H1 (cell line): ENCODE data around the gene GRIA1. TPM values are rescaled to one million over a fixed set of nuclear protein-coding genes. Genes with fewer than 3 reads are reported as not detected.

Experiments used
- CTCF ChIA-PET: fragments of 300-600 bp; sonication (Branson Sonifier 250); formaldehyde crosslinking; loops from one replicate; lab custom pipeline; 2021; ENCODE audit not compliant: partially characterized antibody; lab: Charles Lee
- POLR2A ChIA-PET: fragments of 300-600 bp; sonication (Branson Sonifier 250); formaldehyde crosslinking; loops from one replicate; lab custom pipeline; 2021; ENCODE audit warnings: inconsistent platforms; ENCODE audit not compliant: partially characterized antibody; lab: Charles Lee
- DNase-seq, 2 experiments: peaks; one replicate each; pipeline versions ENCODE4 v3.0.0 to v3.0.0-alpha.2; 2010 to 2022; ENCODE audit warnings: low spot score in 2 of 2, low read depth in 1 of 2, mixed read lengths in 1 of 2
- FAIRE-seq: peaks from 2 replicates; lab custom pipeline; 2011; peaks lifted over from hg19 to GRCh38; lab: Jason Lieb, UNC
- H2AFZ ChIP-seq: 2 replicates; pipeline ENCODE4 v1.8.1; 2012; ENCODE audit warnings: low read length, inconsistent platforms
- H2AK5ac ChIP-seq: 2 replicates; pipeline ENCODE4 v1.6.1; 2013; ENCODE audit warnings: low read depth, low read length
- H2BK120ac ChIP-seq: replicated peaks from 2 replicates; pipeline ENCODE3; 2013; ENCODE audit warnings: low read depth, low read length, inconsistent platforms
- H2BK12ac ChIP-seq: 2 replicates; pipeline ENCODE4 v1.6.1; 2013; ENCODE audit warnings: low read depth, low read length
- H2BK15ac ChIP-seq: 2 replicates; pipeline ENCODE4 v1.6.1; 2013; ENCODE audit warnings: low read length
- H2BK20ac ChIP-seq: 2 replicates; pipeline ENCODE4 v1.6.1; 2013; ENCODE audit warnings: low read length
- H2BK5ac ChIP-seq: 2 replicates; pipeline ENCODE4 v1.6.1; 2013; ENCODE audit warnings: low read depth, low read length
- H3K14ac ChIP-seq: 2 replicates; pipeline ENCODE4 v1.6.1; 2013; ENCODE audit warnings: inconsistent platforms; ENCODE audit not compliant: insufficient read length
- H3K18ac ChIP-seq: 2 replicates; pipeline ENCODE4 v1.6.1; 2013; ENCODE audit warnings: low read length; ENCODE audit errors: extremely low read depth
- H3K23ac ChIP-seq: 2 replicates; pipeline ENCODE4 v1.6.1; 2013; ENCODE audit warnings: inconsistent platforms; ENCODE audit not compliant: insufficient read length
- H3K23me2 ChIP-seq: 2 replicates; pipeline ENCODE4 v1.6.1; 2013; ENCODE audit warnings: low read depth, low read length
- H3K27ac ChIP-seq: 2 replicates; pipeline ENCODE4 v1.6.1; 2011; ENCODE audit warnings: low read depth, low read length, inconsistent platforms
- H3K27me3 ChIP-seq, 4 experiments: replicated peaks in 1 of 4; 1 replicate in 1 of 4; 2 replicates in 3 of 4; pipeline versions ENCODE4 v1.6.1 to v1.8.1; 2011 to 2013; ENCODE audit warnings: low read length in 3 of 4, mild to moderate bottlenecking in 3 of 4, inconsistent platforms in 2 of 4, mixed read lengths in 2 of 4, moderate library complexity in 1 of 4; ENCODE audit not compliant: control insufficient read depth in 3 of 4, insufficient read depth in 3 of 4; ENCODE audit errors: extremely low read depth in 1 of 4
- H3K36me3 ChIP-seq, 4 experiments: 2 replicates each; pipeline versions ENCODE4 v1.6.1 to v1.8.1; 2011 to 2013; ENCODE audit warnings: mild to moderate bottlenecking in 4 of 4, low read length in 3 of 4, moderate library complexity in 2 of 4, control low read depth in 1 of 4, inconsistent platforms in 1 of 4; ENCODE audit not compliant: insufficient read depth in 4 of 4, control insufficient read depth in 2 of 4
- H3K4ac ChIP-seq: replicated peaks from 2 replicates; pipeline ENCODE3; 2013; ENCODE audit warnings: low read length, low read depth, mixed read lengths, inconsistent platforms; ENCODE audit not compliant: insufficient read length
- H3K4me1 ChIP-seq, 4 experiments: replicated peaks in 1 of 4; 1 replicate in 1 of 4; 2 replicates in 3 of 4; pipeline versions ENCODE4 v1.6.1 to v1.8.1; 2011 to 2013; ENCODE audit warnings: low read length in 3 of 4, inconsistent platforms in 2 of 4, mixed read lengths in 1 of 4; ENCODE audit not compliant: insufficient read depth in 4 of 4, control insufficient read depth in 3 of 4
- H3K4me2 ChIP-seq, 2 experiments: 2 replicates each; pipeline versions ENCODE4 v1.6.1 to v1.8.1; 2011 to 2013; ENCODE audit warnings: low read depth in 2 of 2, low read length in 2 of 2, control low read depth in 1 of 2, inconsistent platforms in 1 of 2, mild to moderate bottlenecking in 1 of 2; ENCODE audit not compliant: insufficient read depth in 1 of 2
- H3K4me3 ChIP-seq, 4 experiments: fragments of 200-600, 300-600 bp in 1 of 4; sonication (generic), shearing (Covaris generic), sonication (Bioruptor Twin) in 1 of 4; 2 replicates each; pipeline versions ENCODE4 v1.5.1 to v1.8.1; 2011 to 2016; ENCODE audit warnings: low read length in 4 of 4, low read depth in 3 of 4, control low read depth in 2 of 4, inconsistent platforms in 2 of 4, mild to moderate bottlenecking in 2 of 4, mixed read lengths in 1 of 4, moderate library complexity in 1 of 4; ENCODE audit not compliant: insufficient read depth in 2 of 4; ENCODE audit errors: extremely low read depth in 1 of 4
- H3K56ac ChIP-seq: replicated peaks from 2 replicates; pipeline ENCODE3; 2013; ENCODE audit warnings: low read depth, mild to moderate bottlenecking, mixed read lengths, low read length, inconsistent platforms; ENCODE audit not compliant: insufficient read length
- H3K79me1 ChIP-seq: 2 replicates; pipeline ENCODE4 v1.6.1; 2013; ENCODE audit warnings: low read depth, low read length, control low read depth
- H3K79me2 ChIP-seq, 2 experiments: 2 replicates each; pipeline versions ENCODE4 v1.6.1 to v1.8.1; 2012 to 2013; ENCODE audit warnings: low read length in 2 of 2, mild to moderate bottlenecking in 2 of 2, inconsistent platforms in 1 of 2; ENCODE audit not compliant: insufficient read depth in 2 of 2, control insufficient read depth in 1 of 2
- H3K9ac ChIP-seq, 4 experiments: replicated peaks in 1 of 4; 1 replicate in 1 of 4; 2 replicates in 3 of 4; pipeline versions ENCODE4 v1.6.1 to v1.8.1; 2011 to 2013; ENCODE audit warnings: low read depth in 3 of 4, low read length in 3 of 4, control low read depth in 2 of 4, mild to moderate bottlenecking in 2 of 4, moderate library complexity in 2 of 4, inconsistent platforms in 1 of 4; ENCODE audit errors: extremely low read depth in 1 of 4
- H3K9me3 ChIP-seq, 2 experiments: 2 replicates each; pipeline versions ENCODE4 v1.6.1 to v1.8.1; 2012 to 2013; ENCODE audit warnings: mild to moderate bottlenecking in 2 of 2, moderate library complexity in 2 of 2, control low read depth in 1 of 2, inconsistent platforms in 1 of 2, low read depth in 1 of 2, low read length in 1 of 2, mixed read lengths in 1 of 2; ENCODE audit not compliant: insufficient read depth in 2 of 2
- H4K20me1 ChIP-seq, 2 experiments: replicated peaks in 1 of 2; 2 replicates each; pipeline versions ENCODE3 to v1.8.1; 2011 to 2013; ENCODE audit warnings: inconsistent platforms in 2 of 2, low read length in 2 of 2, mild to moderate bottlenecking in 1 of 2; ENCODE audit not compliant: insufficient read depth in 2 of 2, control insufficient read depth in 1 of 2
- H4K5ac ChIP-seq: 2 replicates; pipeline ENCODE4 v1.6.1; 2013; ENCODE audit warnings: low read length, low read depth, mixed read lengths, inconsistent platforms; ENCODE audit not compliant: insufficient read length
- H4K8ac ChIP-seq: 2 replicates; pipeline ENCODE4 v1.8.0; 2013; ENCODE audit warnings: mild to moderate bottlenecking, moderate library complexity, low read length, inconsistent platforms; ENCODE audit not compliant: insufficient read depth; ENCODE audit errors: extremely low read depth
- H4K91ac ChIP-seq: replicated peaks from 2 replicates; pipeline ENCODE3; 2013; ENCODE audit warnings: low read length, mixed read lengths, inconsistent platforms; ENCODE audit not compliant: insufficient read length
- BCL11A ChIP-seq, 2 experiments: IDR thresholded peaks; one replicate each; pipeline ENCODE4 v1.6.1; 2011; ENCODE audit warnings: low read depth in 2 of 2, low read length in 2 of 2, mild to moderate bottlenecking in 2 of 2
- EZH2 ChIP-seq: fragments of 200-600 bp; sonication (generic); IDR thresholded peaks from 2 replicates; pipeline ENCODE4 v1.7.1; 2012; ENCODE audit warnings: low read depth, mild to moderate bottlenecking, moderate library complexity, low read length, inconsistent platforms; ENCODE audit not compliant: severe bottlenecking
- HDAC2 ChIP-seq, 2 experiments: fragments of 300-600 bp in 1 of 2; sonication (generic) in 1 of 2; IDR thresholded peaks; 2 replicates each; pipeline ENCODE4 v1.6.1; 2011 to 2012; ENCODE audit warnings: low read depth in 2 of 2, low read length in 2 of 2, mild to moderate bottlenecking in 2 of 2, moderate library complexity in 2 of 2, borderline replicate concordance in 1 of 2, inconsistent platforms in 1 of 2
- POLR2A ChIP-seq, 2 experiments: IDR thresholded peaks; 1 replicate in 1 of 2; 2 replicates in 1 of 2; pipeline ENCODE4 v1.6.1; 2011; ENCODE audit warnings: low read depth in 2 of 2, low read length in 2 of 2, mild to moderate bottlenecking in 2 of 2; ENCODE audit errors: control extremely low read depth in 1 of 2
- POU5F1 ChIP-seq: IDR thresholded peaks from 2 replicates; pipeline ENCODE4 v1.6.1; 2011; ENCODE audit warnings: low read depth, mild to moderate bottlenecking, low read length, moderate library complexity
- RFX5 ChIP-seq: IDR thresholded peaks from 2 replicates; pipeline ENCODE4 v1.6.1; 2011; ENCODE audit warnings: low read depth, low read length, improper control_type of control experiment, borderline replicate concordance
- TEAD4 ChIP-seq: IDR thresholded peaks from 2 replicates; pipeline ENCODE4 v1.6.1; 2012; ENCODE audit warnings: low read depth, low read length, inconsistent platforms, mixed read lengths
- WGBS, 2 experiments: shearing (Covaris generic) in 1 of 2; methylation state at CpG; one replicate each; pipeline versions ENCODE4 v1.1.6 to v1.1.7; 2013 to 2015; ENCODE audit warnings: low lambda C conversion rate in 2 of 2, mixed read lengths in 2 of 2, inconsistent platforms in 1 of 2, low coverage in 1 of 2, missing lambda C conversion rate in 1 of 2; ENCODE audit not compliant: insufficient replicate concordance in 2 of 2, insufficient coverage in 1 of 2, insufficient read length in 1 of 2; ENCODE audit errors: extremely low coverage in 1 of 2, missing lambda C conversion rate in 1 of 2; 5-methylcytosine and 5-hydroxymethylcytosine counted together
- polyA plus RNA-seq, 7 experiments: library from polyadenylated mRNA; depleted of rRNA in 3 of 7; stranded (reverse) in 5 of 7; unstranded in 2 of 7; fragments of >200 nt in 5 of 7; fragments of 200-250 nt in 2 of 7; gene quantifications; 1 replicate in 5 of 7; 2 replicates in 1 of 7; 4 replicates in 1 of 7; pipeline versions ENCODE4 v1.2.1 to v1.2.3, GENCODE V29; 2011 to 2013; ENCODE audit warnings: missing spikeins in 2 of 7, mixed read lengths in 2 of 7
- total RNA-seq: library from RNA; stranded (reverse); fragmentation: NEBNext Ultra II Directional; extraction: Animal tissue kit (Norgen Biotek cat#: 25700); gene quantifications from 2 replicates; pipeline ENCODE4 v1.2.1, GENCODE V29; 2021
- TF ChIP-seq, protein P1 (sequence below): IDR thresholded peaks from 2 replicates; pipeline ENCODE4 v1.6.1; 2012; ENCODE audit warnings: low read length, inconsistent platforms

The GRIA1 gene
- total and polyA plus RNA-seq, 2 of the 8 experiments (the other 6 are each of a cell fraction or from before 2014, with no cell fraction given) = 0.97 to 2.5 TPM

DNA sequence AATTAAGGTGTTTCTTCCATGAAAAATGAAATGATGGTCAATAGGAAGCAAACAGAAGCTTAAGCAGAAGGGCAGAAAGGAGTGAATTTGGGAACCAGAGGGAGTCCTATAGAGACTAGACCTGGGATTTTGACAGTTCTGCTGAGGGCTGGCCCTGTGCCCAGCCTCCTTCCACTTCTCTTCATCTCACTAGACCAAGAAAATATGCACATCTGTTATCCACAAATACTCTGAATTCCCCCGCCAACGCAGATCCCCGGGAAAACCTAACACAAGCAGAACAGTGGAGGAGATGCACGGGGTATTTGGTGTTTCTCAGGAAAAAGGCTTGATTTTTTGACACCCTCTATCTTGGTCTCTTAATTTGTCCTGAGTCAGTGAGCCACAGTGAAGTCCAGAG, 22.7 kb downstream of the GRIA1 start:
- DNase-seq = no peak
- Histone ChIP-seq H4K8ac (no peak overlapping the region), H3K27ac (no peak overlapping the region), H3K4me2 (no peak overlapping the region), H3K23me2 (no peaks in the 10 kb centered on the region), H3K79me1 (no peaks in the 10 kb centered on the region), H3K14ac (no peak overlapping the region), H2AFZ (no peak overlapping the region), H4K20me1 (no peaks in the 10 kb centered on the region), H2AK5ac (no peak overlapping the region), H3K4me1 (peaks cover 7 to 15% (median 8%) of the 10 kb centered on the region in 4 experiments; a peak in 6 of 7 replicates), H4K5ac (no peak overlapping the region), H2BK20ac (no peak overlapping the region), H3K79me2 (no peaks in the 10 kb centered on the region), H3K9ac (no peak overlapping the region), H2BK12ac (no peak overlapping the region), H3K4me3 (no peak overlapping the region), H3K23ac (no peak overlapping the region), H3K36me3 (no peaks in the 10 kb centered on the region), H2BK5ac (no peak overlapping the region), H3K9me3 (peaks cover 0 to 7% of the 10 kb centered on the region in 2 experiments; a peak in 2 of 4 replicates), H2BK120ac (no peak overlapping the region), H3K27me3 (no peaks in the 10 kb centered on the region), H3K56ac (no peak overlapping the region), H4K91ac (no peak overlapping the region), H3K18ac (no peak overlapping the region), H3K4ac (no peak overlapping the region), H2BK15ac (no peak overlapping the region)
- FAIRE-seq = no peak
- TF ChIP-seq BCL11A (IDR thresholded peaks at IDR 0.05; ENCODE audit: low read depth in 2 of 2, low read length in 2 of 2) (no peak), TEAD4 (no peak), EZH2 (no peak), RFX5 (no peak), POLR2A (IDR thresholded peaks at IDR 0.05; ENCODE audit: control extremely low read depth in 1 of 2, low read depth in 2 of 2, low read length in 2 of 2) (no peak), HDAC2 (IDR thresholded peaks at IDR 0.05; ENCODE audit: borderline replicate concordance in 1 of 2, low read depth in 2 of 2, low read length in 2 of 2) (no peak), POU5F1 (no peak)
- TF ChIP-seq, protein P1, sequence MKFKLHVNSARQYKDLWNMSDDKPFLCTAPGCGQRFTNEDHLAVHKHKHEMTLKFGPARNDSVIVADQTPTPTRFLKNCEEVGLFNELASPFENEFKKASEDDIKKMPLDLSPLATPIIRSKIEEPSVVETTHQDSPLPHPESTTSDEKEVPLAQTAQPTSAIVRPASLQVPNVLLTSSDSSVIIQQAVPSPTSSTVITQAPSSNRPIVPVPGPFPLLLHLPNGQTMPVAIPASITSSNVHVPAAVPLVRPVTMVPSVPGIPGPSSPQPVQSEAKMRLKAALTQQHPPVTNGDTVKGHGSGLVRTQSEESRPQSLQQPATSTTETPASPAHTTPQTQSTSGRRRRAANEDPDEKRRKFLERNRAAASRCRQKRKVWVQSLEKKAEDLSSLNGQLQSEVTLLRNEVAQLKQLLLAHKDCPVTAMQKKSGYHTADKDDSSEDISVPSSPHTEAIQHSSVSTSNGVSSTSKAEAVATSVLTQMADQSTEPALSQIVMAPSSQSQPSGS = no peak
- POLR2A ChIA-PET = no interaction called here
- 100% methylated on average over 4 of the region's 4 CpGs; no CpG with 5 or more reads in 1 of the 2 experiments for whole genome bisulfite sequencing, 2 experiments
- CTCF ChIA-PET = interaction anchor here (1.2 kb wide), 1 partner anchor 12 kb away, joined by 3 read pairs; no protein-coding TSS in a partner anchor
